Lung microvascular endothelial cell (primary cell): ENCODE results near the gene OGFOD2. TPM values are rescaled to one million over a fixed set of nuclear protein-coding genes. Genes with fewer than 3 reads are reported as not detected.
"Not testable (repeated sequence)": the region's sequence is repeated elsewhere in the genome, so short reads cannot be mapped to it uniquely, and the experiment has no call there.

Source experiments
- DNase-seq, 2 donors: peaks; one replicate each; pipeline versions ENCODE4 v3.0.0 to v3.0.0-alpha.2; 2010; ENCODE audit warnings: low read depth in 2 of 2
- total RNA-seq: library from RNA; depleted of rRNA; stranded (reverse); fragments of >200 nt; gene quantifications from 2 replicates; pipeline ENCODE4 v1.2.1, GENCODE V29; 2014

OGFOD2 gene
- total RNA-seq, 1 donor from 2014 or later, result 9.1 TPM

GRCh38 chr12:123001464-123001863 is 26.4 kb downstream of the OGFOD2 start:
- DNase-seq, result no peak

GRCh38 chr12:123003257-123003656 is 28.2 kb downstream of the OGFOD2 start:
- peak in 1 of 2 donors; percentile 12 for DNase-seq

- no peak for DNase-seq
Measured at GRCh38 chr12:123004287-123004686, 29.2 kb downstream of the OGFOD2 start.

- no peak for DNase-seq
Measured at GRCh38 chr12:123005081-123005626, 30.1 kb downstream of the OGFOD2 start.

GRCh38 chr12:123006977-123007376 is 31.9 kb downstream of the OGFOD2 start:
- DNase-seq, result no peak

- DNase-seq, result no peak
Measured at GRCh38 chr12:123010110-123010509, 35.1 kb downstream of the OGFOD2 start.

- no peak for DNase-seq
Measured at GRCh38 chr12:123010681-123011080, 35.6 kb downstream of the OGFOD2 start.

GRCh38 chr12:123011701-123012100 is 36.7 kb downstream of the OGFOD2 start:
- no peak for DNase-seq

- no peak for DNase-seq
Measured at GRCh38 chr12:123013185-123014095, 38.4 kb downstream of the OGFOD2 start.

- DNase-seq, result not testable (repeated sequence)
Measured at GRCh38 chr12:123014473-123014872, 39.4 kb downstream of the OGFOD2 start.

GRCh38 chr12:123017753-123018152 is 42.7 kb downstream of the OGFOD2 start:
- DNase-seq, result no peak

GRCh38 chr12:123019841-123020138 is 44.7 kb downstream of the OGFOD2 start:
- no peak for DNase-seq

- DNase-seq, result no peak
Measured at GRCh38 chr12:123021688-123022604, 46.9 kb downstream of the OGFOD2 start.

- DNase-seq, result no peak
Measured at GRCh38 chr12:123022846-123023245, 47.8 kb downstream of the OGFOD2 start.

- peak; percentile 39 to 41 for DNase-seq
Measured at GRCh38 chr12:123024819-123025391, 49.9 kb downstream of the OGFOD2 start.

- DNase-seq, result no peak
Measured at GRCh38 chr12:123026094-123026853, 51.2 kb downstream of the OGFOD2 start.

GRCh38 chr12:123027726-123028445 is 52.8 kb downstream of the OGFOD2 start:
- DNase-seq, result no peak

GRCh38 chr12:123028475-123028874 is 53.4 kb downstream of the OGFOD2 start:
- no peak for DNase-seq

- DNase-seq, result no peak
Measured at GRCh38 chr12:123029550-123029949, 54.5 kb downstream of the OGFOD2 start.
